DOHH2 (cell line): ENCODE measurements around the gene FBXW12.
"Not testable (repeated sequence)": the region's sequence is repeated elsewhere in the genome, so short reads cannot be mapped to it uniquely, and the experiment has no call there.

Experiments used
- H3F3A ChIP-seq: fragments of 200-600 bp; sonication (generic), shearing (Covaris generic); 2 replicates; pipeline ENCODE4 v1.6.0; 2016; ENCODE audit warnings: antibody characterized with exemption, mild to moderate bottlenecking; ENCODE audit not compliant: control insufficient read depth, insufficient read depth
- H3K27ac ChIP-seq: fragments of 200-600 bp; sonication (generic); 2 replicates; pipeline ENCODE4 v1.5.1; 2014; ENCODE audit warnings: low read depth, mild to moderate bottlenecking, low read length, moderate library complexity
- H3K27me3 ChIP-seq: fragments of 200-600 bp; sonication (generic); 2 replicates; pipeline ENCODE4 v1.6.1; 2014; ENCODE audit warnings: mild to moderate bottlenecking, low read length, mixed read lengths; ENCODE audit not compliant: control insufficient read depth
- H3K36me3 ChIP-seq: fragments of 200-600 bp; sonication (generic); 2 replicates; pipeline ENCODE4 v1.6.1; 2014; ENCODE audit warnings: mild to moderate bottlenecking, low read length, moderate library complexity, mixed read lengths; ENCODE audit not compliant: control insufficient read depth
- H3K4me1 ChIP-seq: fragments of 200-600 bp; sonication (generic); 2 replicates; pipeline ENCODE4 v1.6.1; 2014; ENCODE audit warnings: mild to moderate bottlenecking, low read length, mixed read lengths; ENCODE audit not compliant: control insufficient read depth
- H3K4me2 ChIP-seq: fragments of 200-600 bp; sonication (generic); 2 replicates; pipeline ENCODE4 v1.6.0; 2014; ENCODE audit warnings: mild to moderate bottlenecking, low read length, moderate library complexity
- H3K4me3 ChIP-seq: fragments of 200-600 bp; sonication (generic); 2 replicates; pipeline ENCODE4 v1.5.1; 2014; ENCODE audit warnings: mild to moderate bottlenecking, low read length, mixed read lengths
- H3K79me2 ChIP-seq: fragments of 200-600 bp; sonication (generic); 2 replicates; pipeline ENCODE4 v1.6.1; 2014; ENCODE audit warnings: mild to moderate bottlenecking, low read length, mixed read lengths; ENCODE audit not compliant: control insufficient read depth
- H3K9me2 ChIP-seq: fragments of 200-600 bp; sonication (generic); replicated peaks from 2 replicates; pipeline ENCODE4 v1.6.1; 2014; ENCODE audit warnings: mild to moderate bottlenecking, low read length, mixed read lengths; ENCODE audit not compliant: control insufficient read depth
- H3K9me3 ChIP-seq: fragments of 200-600 bp; sonication (generic); 2 replicates; pipeline ENCODE4 v1.6.1; 2014; ENCODE audit warnings: antibody characterized with exemption, low read length, mixed read lengths; ENCODE audit not compliant: control insufficient read depth, insufficient read depth
- H4K20me1 ChIP-seq: fragments of 200-600 bp; sonication (generic); 2 replicates; pipeline ENCODE4 v1.6.0; 2014; ENCODE audit warnings: low read depth, mild to moderate bottlenecking, antibody characterized with exemption, low read length, moderate library complexity; ENCODE audit not compliant: control insufficient read depth, insufficient read depth
- EZH2phosphoT487 ChIP-seq: fragments of 200-600 bp; sonication (generic); IDR thresholded peaks from 2 replicates; pipeline ENCODE4 v1.6.1; 2017; ENCODE audit warnings: borderline replicate concordance, mild to moderate bottlenecking, antibody characterized with exemption, low read length, moderate library complexity, mixed read lengths
- TF ChIP-seq, protein P1 (sequence below): fragments of 200-600 bp; sonication (generic); IDR thresholded peaks from one replicate; pipeline ENCODE4 v1.5.1; 2014; ENCODE audit warnings: antibody characterized with exemption, mild to moderate bottlenecking, low read depth, low read length; ENCODE audit not compliant: poor library complexity, severe bottlenecking

Gene FBXW12, protein sequence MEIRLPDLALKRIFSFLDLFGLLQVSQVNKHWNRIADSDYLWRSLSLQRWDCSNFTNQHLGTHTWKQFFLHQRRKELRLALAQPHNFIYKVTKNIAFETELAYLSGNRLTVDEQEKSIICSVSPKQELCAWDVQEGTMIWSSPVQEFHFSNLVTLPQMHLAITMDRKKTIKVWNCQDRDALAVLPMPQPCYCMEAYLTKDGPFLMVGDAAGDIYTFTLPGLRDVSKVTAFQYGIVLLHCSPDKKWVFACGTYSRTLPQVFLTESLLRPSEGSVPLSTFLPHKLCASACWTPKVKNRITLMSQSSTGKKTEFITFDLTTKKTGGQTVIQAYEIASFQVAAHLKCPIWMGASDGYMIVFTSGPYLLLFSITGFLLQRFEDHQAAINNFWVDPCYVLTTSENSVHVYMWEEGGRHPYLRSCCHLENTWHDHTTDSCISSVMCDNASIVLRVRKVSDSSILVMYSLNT

DNA sequence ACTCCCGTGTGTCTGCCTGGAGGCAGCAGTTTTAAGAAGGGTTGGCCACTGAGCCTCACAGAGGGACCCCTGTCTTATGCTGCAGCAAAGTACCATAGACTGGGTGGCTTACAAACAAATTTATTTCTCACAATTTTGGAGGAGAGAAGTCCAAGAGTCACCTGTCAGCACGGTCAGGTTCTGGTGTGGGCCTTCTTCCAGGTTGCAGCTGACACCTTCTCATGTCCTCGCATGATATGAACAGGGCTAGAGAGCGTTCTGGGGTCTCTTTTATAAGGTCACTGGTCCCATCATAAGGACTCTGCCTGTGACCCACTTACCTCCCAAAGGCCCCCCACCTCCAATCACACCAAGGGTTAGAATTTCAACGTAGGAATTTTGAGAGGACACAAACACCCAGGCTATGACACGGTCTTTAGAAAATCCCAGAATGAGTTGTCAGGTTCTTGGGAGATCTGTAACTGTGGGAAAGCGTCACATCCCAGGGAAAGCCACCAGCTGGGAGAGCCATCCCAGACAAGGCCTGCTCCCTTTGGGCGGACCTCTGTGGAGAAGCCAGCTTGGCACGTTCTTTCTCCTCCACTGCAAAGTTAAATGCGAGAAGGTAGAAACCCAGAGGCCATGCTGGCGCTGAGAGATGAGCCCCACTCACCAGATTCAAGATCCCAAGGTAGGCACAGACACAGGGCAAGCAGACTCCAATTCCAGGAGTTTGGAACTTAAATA is at the start of gene FBXW12:
Gene FBXW12 (plus strand): TSS at position 569 of the 726 bp plus-strand sequence. CDS start 549 bp downstream, outside the sequence.
- Histone ChIP-seq H3K4me1 (peaks cover 4% of the 10 kb centered on the region; the same call in 1 of the 2 replicates), H3K9me2 (no peaks in the 10 kb centered on the region), H3K27me3 (peaks cover under 1% of the 10 kb centered on the region; the same call in 1 of the 2 replicates), H3K36me3 (no peaks in the 10 kb centered on the region), H3K79me2 (no peaks in the 10 kb centered on the region), H3K4me2 (no peak within 1 kb of the TSS), H3K27ac (no peak within 1 kb of the TSS), H3K9me3 (no peaks in the 10 kb centered on the region), H4K20me1 (no peaks in the 10 kb centered on the region), H3K4me3 (no peak within 1 kb of the TSS), H3F3A (no peaks in the 10 kb centered on the region)
- TF ChIP-seq, protein P1, sequence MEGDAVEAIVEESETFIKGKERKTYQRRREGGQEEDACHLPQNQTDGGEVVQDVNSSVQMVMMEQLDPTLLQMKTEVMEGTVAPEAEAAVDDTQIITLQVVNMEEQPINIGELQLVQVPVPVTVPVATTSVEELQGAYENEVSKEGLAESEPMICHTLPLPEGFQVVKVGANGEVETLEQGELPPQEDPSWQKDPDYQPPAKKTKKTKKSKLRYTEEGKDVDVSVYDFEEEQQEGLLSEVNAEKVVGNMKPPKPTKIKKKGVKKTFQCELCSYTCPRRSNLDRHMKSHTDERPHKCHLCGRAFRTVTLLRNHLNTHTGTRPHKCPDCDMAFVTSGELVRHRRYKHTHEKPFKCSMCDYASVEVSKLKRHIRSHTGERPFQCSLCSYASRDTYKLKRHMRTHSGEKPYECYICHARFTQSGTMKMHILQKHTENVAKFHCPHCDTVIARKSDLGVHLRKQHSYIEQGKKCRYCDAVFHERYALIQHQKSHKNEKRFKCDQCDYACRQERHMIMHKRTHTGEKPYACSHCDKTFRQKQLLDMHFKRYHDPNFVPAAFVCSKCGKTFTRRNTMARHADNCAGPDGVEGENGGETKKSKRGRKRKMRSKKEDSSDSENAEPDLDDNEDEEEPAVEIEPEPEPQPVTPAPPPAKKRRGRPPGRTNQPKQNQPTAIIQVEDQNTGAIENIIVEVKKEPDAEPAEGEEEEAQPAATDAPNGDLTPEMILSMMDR, result no peak
- no peak for TF ChIP-seq EZH2phosphoT487

DNA sequence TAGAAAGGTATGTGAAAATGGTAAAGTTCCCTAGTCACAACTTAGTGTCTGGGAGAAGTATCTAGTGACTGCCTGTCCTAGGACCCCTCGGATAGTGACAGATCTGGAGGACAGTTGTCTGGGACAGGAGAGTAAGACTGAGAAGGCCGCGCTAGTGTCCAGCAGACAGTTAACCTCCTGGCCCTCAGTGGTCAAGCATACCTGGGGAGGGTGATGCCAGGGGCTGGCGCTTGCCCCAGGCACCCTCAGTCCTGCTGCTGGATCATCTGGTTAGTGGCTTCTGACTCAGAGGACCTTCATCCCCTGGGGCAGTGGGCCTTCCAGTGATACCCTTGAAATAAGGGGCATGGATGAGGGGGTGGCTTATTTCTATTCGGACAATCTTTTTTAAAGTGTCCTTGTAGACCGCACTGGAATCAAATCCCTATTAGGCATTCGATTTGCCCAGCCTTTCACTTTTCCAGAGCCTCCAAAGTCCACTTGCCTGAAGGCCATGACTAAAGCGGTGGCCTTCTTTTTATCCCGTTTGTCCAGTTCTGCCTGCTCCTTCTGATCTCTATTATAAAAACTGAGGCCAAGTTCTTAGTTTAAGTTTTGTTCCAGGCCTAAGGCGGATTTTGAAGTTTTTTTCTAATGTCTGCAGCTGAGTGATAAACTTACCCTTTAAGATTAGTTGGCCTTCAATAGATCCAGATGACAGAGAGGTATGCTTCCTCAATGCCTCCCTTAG is 40.1 kb upstream of the FBXW12 start:
- H3K27me3 ChIP-seq, result peaks cover 19% of the 10 kb centered on the region
- H3K9me2 ChIP-seq, result not testable (repeated sequence)

DNA sequence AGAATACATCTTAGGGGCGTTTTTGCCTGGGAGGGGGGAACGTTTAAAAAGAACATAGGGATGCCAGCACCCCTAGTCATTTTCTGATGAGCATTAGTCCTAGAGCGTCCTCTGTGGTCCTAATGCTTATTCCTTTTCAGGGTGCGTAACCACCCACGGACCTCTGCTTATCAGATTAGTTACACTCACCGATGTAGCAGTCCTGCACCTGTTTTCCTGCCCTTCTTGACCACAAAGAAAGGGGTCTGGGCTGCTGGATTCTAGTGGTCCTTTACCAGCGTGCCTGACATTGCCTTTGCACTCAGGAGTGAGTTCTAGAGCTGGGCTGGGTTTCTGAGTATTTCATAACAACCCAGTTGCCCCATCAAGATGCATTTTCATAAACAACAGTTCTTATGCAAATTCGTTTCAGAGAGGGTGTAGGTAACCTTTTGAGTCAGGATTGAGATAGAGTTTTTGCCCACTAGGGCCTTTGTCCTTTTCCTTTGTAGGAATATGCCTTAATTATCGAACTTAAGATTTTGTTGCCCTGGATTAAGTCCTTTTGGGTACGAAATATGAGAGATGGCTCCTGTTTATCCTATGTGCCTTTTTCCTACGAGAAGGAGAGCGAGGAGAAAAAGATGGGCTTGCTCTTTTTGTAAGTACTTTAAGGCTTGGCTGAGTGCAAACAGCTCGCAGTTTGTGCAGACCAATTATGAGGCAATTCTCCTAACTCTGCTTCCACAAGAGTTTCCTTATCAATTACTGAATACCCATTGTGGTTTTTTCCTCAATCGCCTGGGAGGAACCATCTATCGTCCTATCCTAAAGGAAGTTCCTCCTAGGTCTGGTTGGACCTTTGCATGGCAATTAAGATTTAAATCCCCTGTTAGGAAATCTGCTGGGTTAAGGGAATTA is 38.4 kb upstream of the FBXW12 start, which contains the start of gene SPINK8:
Gene SPINK8 (minus strand): TSS at position 316 of the 900 bp plus-strand sequence. CDS start 5,320 bp downstream, outside the sequence.
- H4K20me1 ChIP-seq, H3K9me2 ChIP-seq, H3K9me3 ChIP-seq, H3K4me1 ChIP-seq, H3K4me2 ChIP-seq, H3K4me3 ChIP-seq, H3K27ac ChIP-seq, H3K36me3 ChIP-seq, H3K79me2 ChIP-seq, H3K27me3 ChIP-seq, H3F3A ChIP-seq: not testable (repeated sequence)

More for the DNA sequence above, 40.1 kb upstream of the FBXW12 start:
- H4K20me1 ChIP-seq, H3K4me1 ChIP-seq, H3K79me2 ChIP-seq, H3K9me3 ChIP-seq, H3F3A ChIP-seq, H3K27ac ChIP-seq, H3K4me3 ChIP-seq, H3K4me2 ChIP-seq, H3K36me3 ChIP-seq: not testable (repeated sequence)

DNA sequence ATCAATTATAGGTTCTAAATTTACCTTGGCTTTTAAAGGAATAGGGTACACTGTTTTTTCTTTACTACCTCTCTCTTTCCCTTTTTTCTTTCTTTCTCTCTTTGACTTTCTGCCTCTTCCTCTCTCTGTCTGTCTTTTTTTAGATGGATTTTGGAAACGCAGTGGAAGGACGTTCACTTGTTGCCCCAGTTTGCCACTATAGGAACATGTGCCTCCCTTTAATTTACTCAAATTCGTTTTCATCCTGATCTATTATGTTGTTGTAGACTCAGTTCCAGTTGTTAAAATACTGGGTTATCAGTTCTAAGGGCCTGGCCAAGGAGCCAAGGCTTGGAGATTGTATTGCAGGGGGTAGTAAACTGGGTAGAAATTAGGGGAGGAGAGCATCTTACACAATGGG is 37.4 kb upstream of the FBXW12 start:
- Histone ChIP-seq H4K20me1 (no peaks in the 10 kb centered on the region), H3K9me3 (no peaks in the 10 kb centered on the region)
- no peak for TF ChIP-seq EZH2phosphoT487
- TF ChIP-seq, protein P1, result no peak

DNA sequence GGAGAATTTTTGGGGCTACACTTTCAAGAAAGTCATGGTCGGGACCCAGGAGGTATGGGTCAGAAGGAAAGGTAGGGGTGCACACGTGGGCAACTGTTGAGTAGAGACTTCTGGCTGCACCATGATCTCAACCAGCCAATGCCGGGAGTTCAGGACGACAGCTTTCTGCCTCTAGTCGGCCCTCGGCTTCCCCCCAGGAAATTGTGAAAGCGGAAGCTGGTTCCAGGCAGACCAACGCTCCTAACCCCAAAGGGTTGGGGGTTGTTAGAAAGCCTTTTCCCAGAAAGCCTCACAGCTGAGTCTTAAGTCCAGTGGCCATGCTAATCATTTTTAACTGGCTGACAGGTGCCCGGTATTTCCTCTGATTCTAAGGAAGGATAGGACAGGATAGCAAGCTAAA is 36.7 kb upstream of the FBXW12 start:
- not testable (repeated sequence) for H3K27me3 ChIP-seq, H3F3A ChIP-seq, H3K4me2 ChIP-seq, H3K9me3 ChIP-seq, H3K27ac ChIP-seq, H3K79me2 ChIP-seq, H3K4me1 ChIP-seq, H3K4me3 ChIP-seq, H4K20me1 ChIP-seq, H3K36me3 ChIP-seq, H3K9me2 ChIP-seq

More for the DNA sequence above, 37.4 kb upstream of the FBXW12 start:
- H3K4me2 ChIP-seq, result no peak overlapping the region
- no peaks in the 10 kb centered on the region for H3K4me1 ChIP-seq
- peaks cover 8% of the 10 kb centered on the region for H3K27me3 ChIP-seq
- H3K36me3 ChIP-seq, result no peaks in the 10 kb centered on the region
- H3F3A ChIP-seq, result no peaks in the 10 kb centered on the region
- no peaks in the 10 kb centered on the region for H3K79me2 ChIP-seq
- H3K27ac ChIP-seq, result no peak overlapping the region
- no peaks in the 10 kb centered on the region for H3K9me2 ChIP-seq
- H3K4me3 ChIP-seq, result no peak overlapping the region
